GM23338 (cell line): ENCODE results near the gene GLOD4.

ENCODE experiments used
- CREB1 ChIP-seq: fragments of 250-450 bp; sonication (Bioruptor Pico); IDR thresholded peaks from 2 replicates; pipeline ENCODE4 v1.5.0; 2020; ENCODE audit warnings: low read depth, mild to moderate bottlenecking, moderate library complexity
- CTCF ChIP-seq, 2 experiments: fragments of 200-600 bp in 1 of 2; sonication (generic) in 1 of 2; conservative IDR thresholded peaks; 2 replicates each; pipeline versions ENCODE4 v1.5.1 to v1.6.1; 2016 to 2017; ENCODE audit warnings: antibody characterized with exemption in 2 of 2, low read depth in 2 of 2, mild to moderate bottlenecking in 2 of 2, moderate library complexity in 1 of 2
- ETS1 ChIP-seq: IDR thresholded peaks from 2 replicates; pipeline ENCODE4 v1.6.1; 2016; ENCODE audit warnings: antibody characterized with exemption
- EZH2 ChIP-seq: fragments of 200-600 bp; sonication (generic); IDR thresholded peaks from one replicate; pipeline ENCODE4 v1.8.0; 2017; ENCODE audit warnings: antibody characterized with exemption, mild to moderate bottlenecking, low read depth; ENCODE audit not compliant: unreplicated experiment
- EZH2phosphoT487 ChIP-seq: fragments of 200-600 bp; sonication (generic); IDR thresholded peaks from one replicate; pipeline ENCODE4 v1.8.1; 2018; ENCODE audit warnings: antibody characterized with exemption; ENCODE audit not compliant: unreplicated experiment
- POLR2AphosphoS5 ChIP-seq: IDR thresholded peaks from 2 replicates; pipeline ENCODE4 v1.6.1; 2016; ENCODE audit warnings: antibody characterized with exemption, low read depth
- REST ChIP-seq: IDR thresholded peaks from one replicate; pipeline ENCODE4 v1.6.1; 2018; ENCODE audit warnings: antibody characterized with exemption; ENCODE audit not compliant: unreplicated experiment
- STAT1 ChIP-seq: IDR thresholded peaks from one replicate; pipeline ENCODE4 v1.6.1; 2016; ENCODE audit warnings: antibody characterized with exemption; ENCODE audit not compliant: unreplicated experiment
- ZNF114 ChIP-seq: fragments of 250-450 bp; sonication (Bioruptor Pico); IDR thresholded peaks from 2 replicates; pipeline ENCODE4 v1.5.0; 2020; ENCODE audit warnings: mild to moderate bottlenecking, moderate library complexity

DNA sequence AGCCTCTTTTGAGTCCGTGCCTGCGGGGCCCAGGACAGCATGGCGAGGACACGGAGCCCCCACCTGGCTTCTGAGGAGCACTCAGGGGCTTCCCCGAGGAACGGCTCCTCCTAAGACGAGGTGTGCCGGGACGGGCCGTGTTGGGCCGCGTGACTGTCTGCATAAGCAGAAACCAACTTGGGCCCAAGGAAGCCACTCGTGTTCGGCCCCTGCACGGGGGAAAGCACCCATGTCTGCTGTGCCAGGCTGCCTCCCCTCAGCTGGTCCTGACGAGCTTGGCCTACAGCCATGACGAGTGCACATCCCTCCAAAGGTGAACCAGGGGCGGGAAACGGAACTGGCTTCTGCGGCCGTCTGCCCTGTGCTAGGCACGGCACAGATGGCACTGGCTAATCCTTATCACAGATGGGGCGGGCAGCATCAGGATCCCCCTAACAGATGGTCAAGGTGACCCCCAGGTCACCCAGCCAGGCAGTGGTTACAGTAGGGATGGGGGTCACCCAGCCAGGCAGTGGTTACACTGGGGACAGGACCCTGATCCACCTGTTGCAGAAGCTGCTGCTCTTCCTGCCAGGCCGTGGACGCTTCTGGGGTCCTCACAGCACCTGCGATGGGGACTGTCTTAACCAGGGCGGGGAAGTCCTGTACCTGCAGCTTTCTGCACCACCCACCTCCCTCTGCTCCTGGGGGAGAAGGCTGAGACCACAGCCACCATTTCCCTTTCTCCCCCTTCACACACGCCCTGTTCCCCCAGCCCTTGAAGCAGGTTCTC, 25.6 kb upstream of the GLOD4 start:
- no peak for TF ChIP-seq REST
- TF ChIP-seq POLR2AphosphoS5 = no peak
- no peak for TF ChIP-seq CTCF (conservative IDR thresholded peaks at IDR 0.05; ENCODE audit: low read depth in 2 of 2)
- no peak for TF ChIP-seq EZH2
- no peak for TF ChIP-seq ETS1
- TF ChIP-seq EZH2phosphoT487 = no peak
- TF ChIP-seq ZNF114 = no peak
- TF ChIP-seq CREB1 (CRISPR knock-in tag) = no peak
- no peak for TF ChIP-seq STAT1
